H9 (cell line): Measurements from ENCODE around the gene NFU1. TPM values are rescaled to one million over a fixed set of nuclear protein-coding genes. Genes with fewer than 3 reads are reported as not detected.

Experiments used
- DNase-seq: peaks from one replicate; pipeline ENCODE4 v3.0.0-alpha.2; 2017
- H2AFZ ChIP-seq: one replicate; pipeline ENCODE4 v1.6.1; 2013; ENCODE audit warnings: mild to moderate bottlenecking, low read length, control low read depth, moderate library complexity
- H2AK5ac ChIP-seq: 2 replicates; pipeline ENCODE4 v1.6.1; 2013; ENCODE audit warnings: low read length, control low read depth, mixed read lengths; ENCODE audit not compliant: insufficient read length
- H2BK120ac ChIP-seq: one replicate; pipeline ENCODE4 v1.6.1; 2013; ENCODE audit warnings: low read depth, mild to moderate bottlenecking, low read length, control low read depth, inconsistent platforms; ENCODE audit not compliant: poor library complexity, severe bottlenecking
- H2BK12ac ChIP-seq: 2 replicates; pipeline ENCODE4 v1.6.1; 2013; ENCODE audit warnings: low read length, control low read depth, mixed read lengths, low read depth; ENCODE audit not compliant: insufficient read length
- H2BK15ac ChIP-seq: 2 replicates; pipeline ENCODE4 v1.6.1; 2013; ENCODE audit warnings: low read depth, low read length, control low read depth
- H2BK20ac ChIP-seq: one replicate; pipeline ENCODE4 v1.6.1; 2013; ENCODE audit warnings: low read depth, mild to moderate bottlenecking, low read length, control low read depth, inconsistent platforms; ENCODE audit not compliant: poor library complexity, severe bottlenecking
- H2BK5ac ChIP-seq: 2 replicates; pipeline ENCODE4 v1.6.1; 2013; ENCODE audit warnings: low read length, control low read depth, mixed read lengths; ENCODE audit not compliant: insufficient read length
- H3K14ac ChIP-seq: 2 replicates; pipeline ENCODE4 v1.6.1; 2013; ENCODE audit warnings: low read length, control low read depth; ENCODE audit not compliant: insufficient read depth
- H3K18ac ChIP-seq: 2 replicates; pipeline ENCODE4 v1.6.1; 2013; ENCODE audit warnings: low read depth, mild to moderate bottlenecking, mixed read lengths, low read length, control low read depth; ENCODE audit not compliant: insufficient read length
- H3K23ac ChIP-seq: 2 replicates; pipeline ENCODE4 v1.6.1; 2013; ENCODE audit warnings: low read length, control low read depth, mixed read lengths, low read depth; ENCODE audit not compliant: insufficient read length
- H3K23me2 ChIP-seq: 2 replicates; pipeline ENCODE4 v1.6.1; 2013; ENCODE audit warnings: low read depth, mild to moderate bottlenecking, mixed read lengths, low read length, control low read depth; ENCODE audit not compliant: insufficient read length, poor library complexity, severe bottlenecking
- H3K27ac ChIP-seq: 2 replicates; pipeline ENCODE4 v1.5.1; 2013; ENCODE audit warnings: low read length, control low read depth, mixed read lengths, low read depth; ENCODE audit not compliant: insufficient read length
- H3K27me3 ChIP-seq: 2 replicates; pipeline ENCODE4 v1.6.1; 2013; ENCODE audit warnings: low read length, control low read depth, inconsistent platforms; ENCODE audit not compliant: insufficient read depth
- H3K4ac ChIP-seq: 2 replicates; pipeline ENCODE4 v1.6.1; 2013; ENCODE audit warnings: low read depth, mild to moderate bottlenecking, control low read depth, inconsistent platforms, low read length, moderate library complexity
- H3K4me1 ChIP-seq: 2 replicates; pipeline ENCODE4 v1.6.1; 2013; ENCODE audit warnings: low read length, control low read depth, inconsistent platforms; ENCODE audit not compliant: insufficient read depth
- H3K4me2 ChIP-seq: 2 replicates; pipeline ENCODE4 v1.6.1; 2013; ENCODE audit warnings: low read length, control low read depth, mixed read lengths; ENCODE audit not compliant: insufficient read length, insufficient read depth
- H3K56ac ChIP-seq: 2 replicates; pipeline ENCODE4 v1.6.1; 2013; ENCODE audit warnings: low read depth, mild to moderate bottlenecking, mixed read lengths, low read length, control low read depth; ENCODE audit not compliant: insufficient read length
- H3K79me1 ChIP-seq: 2 replicates; pipeline ENCODE4 v1.6.1; 2013; ENCODE audit warnings: low read depth, mild to moderate bottlenecking, moderate library complexity, low read length, control low read depth, inconsistent platforms; ENCODE audit not compliant: insufficient read depth, poor library complexity, severe bottlenecking
- H3K79me2 ChIP-seq: 2 replicates; pipeline ENCODE4 v1.6.1; 2013; ENCODE audit warnings: low read length, control low read depth, inconsistent platforms; ENCODE audit not compliant: insufficient read depth
- H3K9ac ChIP-seq: 2 replicates; pipeline ENCODE4 v1.6.1; 2013; ENCODE audit warnings: low read length, control low read depth, mixed read lengths; ENCODE audit not compliant: insufficient read length; ENCODE audit errors: extremely low read depth
- H3K9me3 ChIP-seq: one replicate; pipeline ENCODE4 v1.6.1; 2013; ENCODE audit warnings: low read depth, low read length, inconsistent platforms; ENCODE audit not compliant: control insufficient read depth
- H3T11ph ChIP-seq: one replicate; pipeline ENCODE4 v1.6.1; 2013; ENCODE audit warnings: mild to moderate bottlenecking, low read length, control low read depth, inconsistent platforms
- H4K20me1 ChIP-seq: one replicate; pipeline ENCODE4 v1.6.1; 2013; ENCODE audit not compliant: control insufficient read depth, insufficient read length, insufficient read depth
- H4K5ac ChIP-seq: 2 replicates; pipeline ENCODE4 v1.6.1; 2013; ENCODE audit warnings: low read depth, mild to moderate bottlenecking, mixed read lengths, low read length, control low read depth; ENCODE audit not compliant: insufficient read length
- H4K8ac ChIP-seq: replicated peaks from 2 replicates; pipeline ENCODE4 v1.6.1; 2013; ENCODE audit warnings: low read length, control low read depth, mixed read lengths, low read depth; ENCODE audit not compliant: insufficient read length
- H4K91ac ChIP-seq: 2 replicates; pipeline ENCODE4 v1.6.1; 2013; ENCODE audit warnings: low read depth, mild to moderate bottlenecking, moderate library complexity, mixed read lengths, low read length, control low read depth; ENCODE audit not compliant: insufficient read length
- H3K27ac Mint-ChIP-seq, 3 experiments: 2 replicates in 2 of 3; 3 replicates in 1 of 3; pipeline ENCODE4 v1.8.0; 2020 to 2021; ENCODE audit warnings: mixed read lengths in 3 of 3, mild to moderate bottlenecking in 1 of 3, moderate library complexity in 1 of 3
- H3K27me3 Mint-ChIP-seq: 2 replicates; pipeline ENCODE4 v1.8.0; 2021; ENCODE audit warnings: low read depth, mild to moderate bottlenecking, moderate library complexity, mixed read lengths
- H3K36me3 Mint-ChIP-seq, 3 experiments: 2 replicates in 2 of 3; 3 replicates in 1 of 3; pipeline ENCODE4 v1.8.0; 2020 to 2021; ENCODE audit warnings: low read depth in 3 of 3, mixed read lengths in 3 of 3; ENCODE audit not compliant: insufficient read depth in 1 of 3
- H3K4me1 Mint-ChIP-seq, 2 experiments: 2 replicates each; pipeline ENCODE4 v1.8.0; 2020; ENCODE audit warnings: mixed read lengths in 2 of 2
- H3K4me3 Mint-ChIP-seq, 2 experiments: 2 replicates in 1 of 2; 3 replicates in 1 of 2; pipeline ENCODE4 v1.8.0; 2020 to 2021; ENCODE audit warnings: mild to moderate bottlenecking in 2 of 2, mixed read lengths in 2 of 2, moderate library complexity in 1 of 2
- H3K9me3 Mint-ChIP-seq, 2 experiments: 2 replicates in 1 of 2; 3 replicates in 1 of 2; pipeline ENCODE4 v1.8.0; 2020; ENCODE audit warnings: mild to moderate bottlenecking in 2 of 2, mixed read lengths in 2 of 2, moderate library complexity in 1 of 2
- CTCF ChIP-seq: fragments of 200-600 bp; sonication (generic); conservative IDR thresholded peaks from 3 replicates; pipeline ENCODE4 v1.8.0; 2021; ENCODE audit warnings: antibody characterized with exemption, mild to moderate bottlenecking
- WGBS: extraction: QIAGEN DNeasy Blood & Tissue Kit; methylation state at CpG from one replicate; pipeline ENCODE4 v1.1.7; 2013; ENCODE audit warnings: missing lambda C conversion rate, low lambda C conversion rate, mixed read lengths; ENCODE audit not compliant: insufficient read length; ENCODE audit errors: extremely low coverage; 5-methylcytosine and 5-hydroxymethylcytosine counted together
- total RNA-seq: library from RNA; stranded (reverse); gene quantifications from 2 replicates; pipeline ENCODE4 v1.2.1, GENCODE V29; 2021

Gene NFU1
- total RNA-seq, 1 experiment from 2014 or later, result 61.4 TPM

GRCh38 chr2:69483024-69483423 is 45.8 kb upstream of the NFU1 start:
- no peak overlapping the region for H3K27ac ChIP-seq
- no peak for TF ChIP-seq CTCF
- no peak overlapping the region for H4K91ac ChIP-seq
- no peak overlapping the region for H3K4me2 ChIP-seq
- no peak overlapping the region for H3K18ac ChIP-seq
- no peak overlapping the region for H2BK20ac ChIP-seq
- no peak overlapping the region for H3K9ac ChIP-seq
- no peak for DNase-seq
- no peak overlapping the region for H2BK5ac ChIP-seq
- no peaks in the 10 kb centered on the region for H3K9me3 ChIP-seq
- H3K27ac Mint-ChIP-seq, result peak overlapping the region in 1 of 3 experiments; percentile 58; a peak in 1 of 7 replicates
- H3K4me1 Mint-ChIP-seq, result no peaks in the 10 kb centered on the region
- no peaks in the 10 kb centered on the region for H3K4me1 ChIP-seq
- H3K14ac ChIP-seq, result no peak overlapping the region
- no peaks in the 10 kb centered on the region for H3K27me3 Mint-ChIP-seq
- H2BK15ac ChIP-seq, result no peak overlapping the region
- H3K79me1 ChIP-seq, result no peaks in the 10 kb centered on the region
- H2BK12ac ChIP-seq, result no peak overlapping the region
- H4K20me1 ChIP-seq, result no peaks in the 10 kb centered on the region
- H4K8ac ChIP-seq, result no peak overlapping the region
- H3K23ac ChIP-seq, result no peak overlapping the region
- H4K5ac ChIP-seq, result no peak overlapping the region
- H2BK120ac ChIP-seq, result no peak overlapping the region
- WGBS, result no CpG with 5 or more reads among the region's 4 CpGs
- no peak overlapping the region for H3K4me3 Mint-ChIP-seq
- H3K27me3 ChIP-seq, result no peaks in the 10 kb centered on the region
- H2AFZ ChIP-seq, result no peak overlapping the region
- no peak overlapping the region for H3K56ac ChIP-seq
- H2AK5ac ChIP-seq, result no peak overlapping the region
- no peaks in the 10 kb centered on the region for H3K23me2 ChIP-seq
- H3K9me3 Mint-ChIP-seq, result no peaks in the 10 kb centered on the region
- no peak overlapping the region for H3K4ac ChIP-seq
- H3K79me2 ChIP-seq, result no peaks in the 10 kb centered on the region
- no peak overlapping the region for H3T11ph ChIP-seq
- no peaks in the 10 kb centered on the region; a peak in 1 of 7 replicates for H3K36me3 Mint-ChIP-seq
